OCI-LY7 (cell line): ENCODE data around the gene MINDY4.

ENCODE experiments used
- CTCF ChIP-seq: fragments of 200-600 bp; sonication (generic); conservative IDR thresholded peaks from 2 replicates; pipeline ENCODE4 v1.5.1; 2014; ENCODE audit warnings: mild to moderate bottlenecking, antibody characterized with exemption, low read length, moderate library complexity, mixed read lengths
- EZH2phosphoT487 ChIP-seq: fragments of 200-600 bp; sonication (generic); IDR thresholded peaks from 2 replicates; pipeline ENCODE4 v1.6.1; 2018; ENCODE audit warnings: low read depth, borderline replicate concordance, mild to moderate bottlenecking, mixed run types, antibody characterized with exemption, low read length, moderate library complexity, mixed read lengths

DNA sequence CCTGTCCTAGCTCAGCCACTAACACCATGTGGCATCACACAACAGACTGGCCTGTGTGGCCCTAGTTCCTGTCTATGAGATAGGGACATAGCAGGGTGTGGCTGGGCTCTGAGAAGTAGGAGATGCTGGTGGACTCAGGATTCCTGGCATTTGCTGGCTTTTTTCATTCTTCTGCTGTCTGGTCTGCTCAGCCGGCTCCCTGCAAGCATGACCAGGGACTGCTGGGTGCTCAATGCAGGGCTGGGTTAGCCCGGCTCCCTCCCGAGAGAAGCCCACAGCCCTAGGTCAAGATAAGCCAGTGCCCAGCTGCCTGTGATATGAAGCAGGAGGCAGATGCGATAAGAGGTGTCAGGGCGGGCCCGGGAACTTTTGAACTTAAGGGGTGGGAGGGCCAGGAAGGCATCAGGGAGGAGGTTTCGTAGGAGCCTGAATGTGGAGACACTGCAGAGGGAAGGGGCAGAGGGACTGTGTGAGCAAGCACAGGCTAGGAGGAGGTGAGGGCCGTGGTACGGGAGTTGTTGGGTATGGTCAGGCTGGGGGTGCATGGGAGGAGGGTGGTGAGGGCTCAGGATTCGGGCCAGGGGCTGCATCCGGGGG lies 143.9 kb downstream of the MINDY4 start:
- TF ChIP-seq CTCF = no peak
- no peak for TF ChIP-seq EZH2phosphoT487
